Stimulated activated CD4-positive, alpha-beta T cell treated with anti-CD3 and anti-CD28 coated beads, TNF-alpha, amount 100 ng/mL, for 4 hours (primary cell): ENCODE measurements around the gene ARHGAP15.

Experiments
- DNase-seq, 3 experiments: peaks; one replicate each; pipeline ENCODE4 v3.0.0-alpha.2; 2020; ENCODE audit warnings: low read depth in 3 of 3

Gene ARHGAP15

GRCh38 chr2:143623231-143623908, 494.2 kb downstream of the ARHGAP15 start:
- no peak for DNase-seq

GRCh38 chr2:143623909-143624260, 494.7 kb downstream of the ARHGAP15 start:
- no peak for DNase-seq

- DNase-seq = no peak
Observed at GRCh38 chr2:143629340-143629739, 500.1 kb downstream of the ARHGAP15 start.

- no peak for DNase-seq
Observed at GRCh38 chr2:143632751-143633374, 503.6 kb downstream of the ARHGAP15 start.

- no peak for DNase-seq
Observed at GRCh38 chr2:143633419-143633818, 504.2 kb downstream of the ARHGAP15 start.

GRCh38 chr2:143635302-143635701, 506.1 kb downstream of the ARHGAP15 start:
- DNase-seq = no peak

GRCh38 chr2:143635936-143636335, 506.7 kb downstream of the ARHGAP15 start:
- DNase-seq = no peak

- DNase-seq = no peak
Observed at GRCh38 chr2:143640826-143641225, 511.6 kb downstream of the ARHGAP15 start.

GRCh38 chr2:143645921-143646645, 516.9 kb downstream of the ARHGAP15 start:
- no peak for DNase-seq

GRCh38 chr2:143649226-143649740, 520.1 kb downstream of the ARHGAP15 start:
- no peak for DNase-seq

GRCh38 chr2:143652692-143653091, 523.5 kb downstream of the ARHGAP15 start:
- no peak for DNase-seq

- no peak for DNase-seq
Observed at GRCh38 chr2:143668234-143668633, 539.0 kb downstream of the ARHGAP15 start.

- no peak for DNase-seq
Observed at GRCh38 chr2:143674051-143674450, 544.8 kb downstream of the ARHGAP15 start.

GRCh38 chr2:143675021-143675420, 545.8 kb downstream of the ARHGAP15 start:
- no peak for DNase-seq

GRCh38 chr2:143679617-143680016, 550.4 kb downstream of the ARHGAP15 start:
- no peak for DNase-seq

GRCh38 chr2:143680885-143681405, 551.7 kb downstream of the ARHGAP15 start:
- no peak for DNase-seq

- DNase-seq = no peak
Observed at GRCh38 chr2:143682436-143683055, 553.3 kb downstream of the ARHGAP15 start.

- no peak for DNase-seq
Observed at GRCh38 chr2:143683977-143684376, 554.8 kb downstream of the ARHGAP15 start.

GRCh38 chr2:143684551-143685320, 555.5 kb downstream of the ARHGAP15 start:
- no peak for DNase-seq

GRCh38 chr2:143685421-143686078, 556.3 kb downstream of the ARHGAP15 start:
- DNase-seq = no peak
